HG02798 (cell line): Measurements from ENCODE around the gene KAZN.

ENCODE experiments used
- ATAC-seq: cut with Tn5 transposase; IDR thresholded peaks from one replicate; pipeline ENCODE4 v1.9.1; 2021; ENCODE audit warnings: mild to moderate bottlenecking; ENCODE audit not compliant: unreplicated experiment, poor library complexity

Gene KAZN

DNA sequence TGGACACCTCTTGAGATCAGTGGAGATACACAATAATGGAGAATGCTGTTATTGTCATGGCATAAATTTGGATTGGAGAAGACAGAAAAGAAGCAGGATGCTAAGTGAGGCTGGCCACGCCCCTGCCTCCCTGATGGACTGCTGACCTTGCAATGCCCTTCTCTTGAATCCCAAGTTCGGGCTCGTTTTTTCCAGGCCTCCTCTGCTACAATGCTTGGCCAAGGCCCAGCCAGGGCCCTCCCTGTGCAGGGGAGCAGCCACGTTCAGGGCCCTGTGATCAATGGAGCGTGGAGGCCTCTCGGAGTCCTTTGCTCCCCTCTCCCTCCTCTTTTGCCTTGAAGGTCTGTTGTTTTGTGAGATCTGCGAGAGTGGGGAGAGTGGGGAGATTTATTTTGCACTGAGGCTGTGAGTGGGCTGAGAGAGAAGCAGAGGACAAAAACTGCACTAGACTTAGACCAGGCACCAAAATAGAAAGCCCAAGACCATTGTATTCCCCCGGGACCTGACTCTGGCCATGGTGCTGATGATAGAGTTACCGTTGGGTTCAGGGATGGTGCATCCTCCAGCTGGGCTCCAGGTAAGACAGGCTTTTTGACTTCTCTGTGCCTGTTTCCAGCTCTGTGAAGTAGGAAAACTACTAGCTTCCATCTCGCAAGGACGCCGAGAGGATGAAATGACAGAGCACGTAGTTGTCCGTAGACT lies 268.6 kb downstream of the KAZN start:
- no peak for ATAC-seq

- no peak for ATAC-seq
These were observed 270.7 kb downstream of the KAZN start for GRCh38 chr1:14869187-14869586.

DNA sequence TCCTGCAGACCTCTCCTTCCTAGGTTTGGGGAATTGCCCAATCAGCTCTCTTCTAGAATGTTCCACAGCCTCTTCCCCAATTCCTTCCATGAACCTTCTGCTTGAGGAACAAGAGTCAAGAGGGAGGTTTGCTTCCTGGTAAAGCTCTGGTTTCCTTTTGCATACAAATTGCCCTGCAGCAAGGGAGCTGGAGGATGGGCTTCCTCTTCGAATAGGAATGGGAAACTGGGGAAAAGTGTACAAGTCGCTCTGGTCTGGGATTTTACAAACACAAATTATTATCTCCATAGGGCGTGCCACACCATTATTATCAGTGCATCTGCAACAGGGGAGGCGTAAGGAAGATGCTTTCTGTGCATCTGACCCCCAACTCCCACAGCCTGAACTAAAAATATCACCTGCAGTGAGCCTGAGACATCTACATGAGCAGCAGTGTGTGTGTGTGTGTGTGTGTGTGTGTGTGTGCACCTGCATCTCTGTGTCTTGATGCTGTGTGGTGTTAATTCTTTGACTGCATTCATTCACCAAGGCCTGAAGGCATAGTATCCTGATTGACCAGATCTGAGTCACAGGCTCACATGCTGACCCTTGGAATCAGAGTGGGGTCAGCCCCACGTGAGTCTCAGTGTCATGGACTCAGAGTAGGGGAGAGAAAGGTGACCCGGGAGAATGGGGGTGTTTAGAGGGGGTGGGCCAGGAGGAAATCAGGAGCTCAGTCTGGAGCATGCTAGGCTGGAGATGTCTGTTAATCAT lies 272.9 kb downstream of the KAZN start:
- no peak for ATAC-seq

- no peak for ATAC-seq
These were observed 274.3 kb downstream of the KAZN start for GRCh38 chr1:14872762-14873161.

DNA sequence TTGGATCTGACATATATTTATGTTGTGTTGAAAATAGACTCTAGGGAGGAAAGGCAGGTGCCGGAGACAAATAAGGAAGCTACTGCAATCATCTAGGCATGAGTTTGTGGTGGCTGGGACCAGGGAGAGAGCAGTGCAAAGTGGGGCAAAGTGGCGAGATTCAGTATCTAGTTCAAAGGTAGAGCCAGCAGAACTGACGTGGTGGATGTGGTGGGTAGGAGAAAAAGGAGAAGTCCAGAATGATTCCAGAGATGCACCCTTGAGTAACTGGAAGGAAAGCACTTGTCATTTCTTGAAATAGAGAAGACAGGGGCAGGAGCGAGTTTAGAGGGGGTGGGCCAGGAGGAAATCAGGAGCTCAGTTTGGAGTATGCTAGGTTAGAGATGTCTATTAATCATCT lies 275.2 kb downstream of the KAZN start:
- no peak for ATAC-seq

DNA sequence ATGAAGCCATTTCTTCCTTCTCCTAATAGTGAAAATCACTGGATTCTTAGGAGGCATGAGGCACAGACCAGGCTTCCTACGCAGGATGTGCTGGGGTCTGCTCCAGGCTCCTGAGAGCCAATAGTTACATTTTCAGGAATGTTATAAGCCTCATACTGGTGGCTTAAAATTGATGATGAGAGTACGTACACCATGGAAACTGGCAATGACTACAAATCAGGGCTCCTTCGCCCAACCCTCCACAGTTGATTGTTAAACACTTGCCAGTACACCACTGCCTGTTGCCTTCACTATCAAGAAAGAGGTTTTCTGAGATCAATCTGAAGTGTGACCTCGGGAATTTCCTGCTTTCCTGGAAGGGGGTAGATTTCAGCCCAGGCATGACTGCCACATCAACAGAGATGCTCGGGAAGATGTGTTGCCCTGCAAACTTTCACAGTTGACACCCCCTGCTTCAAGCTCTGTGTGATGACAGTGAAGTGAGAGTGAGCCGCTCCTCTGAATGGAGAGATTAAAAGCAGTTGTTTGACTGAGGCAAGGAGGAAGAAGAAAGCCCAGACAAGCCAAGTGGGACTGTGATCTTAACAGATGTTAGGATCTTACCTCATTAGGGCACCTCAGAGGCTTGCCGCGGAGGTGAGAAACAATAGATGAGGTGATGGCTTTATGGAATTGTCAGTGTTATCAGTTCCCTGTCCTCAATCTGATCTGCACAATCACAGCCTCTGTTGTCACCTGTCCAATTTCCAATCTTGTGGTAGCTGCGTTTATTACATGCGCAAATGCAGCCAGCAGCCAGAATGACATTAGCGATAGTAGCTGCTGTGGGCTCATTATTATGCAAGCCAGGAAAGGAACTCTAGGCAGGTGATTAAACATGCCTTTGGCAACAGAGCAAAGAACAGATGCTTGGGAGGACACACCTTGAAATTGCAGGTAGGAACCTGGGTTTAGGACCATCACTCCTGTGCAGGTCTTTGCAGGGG lies 277.3 kb downstream of the KAZN start:
- ATAC-seq = no peak

DNA sequence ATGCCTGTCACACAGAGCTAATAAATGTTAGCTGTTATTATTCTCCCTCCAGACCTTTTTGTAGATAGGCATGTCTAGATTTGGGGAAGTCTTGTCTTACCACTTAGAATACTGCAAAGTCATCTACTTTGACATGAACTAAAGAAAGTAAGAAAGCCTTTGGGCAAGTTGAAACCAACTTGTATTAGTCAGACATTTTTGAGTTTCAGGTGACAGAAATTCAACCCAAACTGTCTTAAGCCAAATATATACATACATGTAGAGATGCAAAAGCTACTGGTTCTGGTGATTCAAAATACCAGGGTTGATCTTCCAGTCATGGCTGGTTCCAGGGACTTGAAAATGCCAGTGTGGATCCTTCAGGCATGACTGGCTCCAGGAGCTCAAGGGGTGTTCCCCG lies 278.3 kb downstream of the KAZN start:
- ATAC-seq = no peak

- ATAC-seq = no peak
These were observed 278.7 kb downstream of the KAZN start for GRCh38 chr1:14877224-14877623.

- ATAC-seq = no peak
These were observed 279.6 kb downstream of the KAZN start for GRCh38 chr1:14878124-14878523.

GRCh38 chr1:14878951-14879350 lies 280.5 kb downstream of the KAZN start:
- no peak for ATAC-seq

DNA sequence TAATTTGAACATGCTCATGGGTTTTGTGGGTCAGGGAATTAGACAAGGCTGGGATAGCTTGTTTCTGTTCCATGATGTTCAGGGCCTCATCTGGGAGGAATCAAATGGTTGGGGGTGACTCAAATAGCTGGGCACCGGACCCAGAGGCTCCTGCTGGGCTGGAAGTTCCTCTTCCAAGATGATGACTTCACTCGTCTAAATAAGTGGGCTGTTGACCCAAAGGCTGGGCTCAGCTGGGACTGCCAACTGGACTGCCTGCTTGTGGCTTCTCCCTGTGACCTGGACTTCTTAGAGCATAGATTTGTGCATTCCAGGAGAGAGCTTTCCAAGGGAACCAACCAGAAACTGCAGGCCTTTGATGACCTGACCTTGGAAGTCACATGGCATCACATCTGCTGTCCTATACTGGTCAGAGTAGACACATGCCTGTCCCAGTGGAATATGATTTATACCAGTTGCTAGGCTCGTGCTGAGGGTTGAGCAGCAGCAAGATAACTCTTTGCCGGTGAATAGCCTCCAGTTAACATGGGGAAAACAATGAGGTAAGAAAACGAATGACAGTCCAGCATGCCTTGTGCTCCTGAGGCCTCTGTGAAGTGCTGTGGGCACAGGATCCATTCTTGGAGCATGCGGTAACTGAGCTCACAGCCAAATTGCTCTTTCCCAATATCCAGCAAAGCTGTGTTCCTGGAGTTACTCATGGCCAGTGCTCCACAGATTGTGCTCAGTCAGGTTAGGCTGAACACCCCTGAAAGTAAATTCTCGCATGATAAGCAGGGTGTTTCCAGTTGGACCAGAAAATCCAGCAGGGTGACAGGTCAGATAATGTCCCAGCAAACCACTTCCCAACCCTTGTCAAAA lies 282.2 kb downstream of the KAZN start:
- no peak for ATAC-seq

DNA sequence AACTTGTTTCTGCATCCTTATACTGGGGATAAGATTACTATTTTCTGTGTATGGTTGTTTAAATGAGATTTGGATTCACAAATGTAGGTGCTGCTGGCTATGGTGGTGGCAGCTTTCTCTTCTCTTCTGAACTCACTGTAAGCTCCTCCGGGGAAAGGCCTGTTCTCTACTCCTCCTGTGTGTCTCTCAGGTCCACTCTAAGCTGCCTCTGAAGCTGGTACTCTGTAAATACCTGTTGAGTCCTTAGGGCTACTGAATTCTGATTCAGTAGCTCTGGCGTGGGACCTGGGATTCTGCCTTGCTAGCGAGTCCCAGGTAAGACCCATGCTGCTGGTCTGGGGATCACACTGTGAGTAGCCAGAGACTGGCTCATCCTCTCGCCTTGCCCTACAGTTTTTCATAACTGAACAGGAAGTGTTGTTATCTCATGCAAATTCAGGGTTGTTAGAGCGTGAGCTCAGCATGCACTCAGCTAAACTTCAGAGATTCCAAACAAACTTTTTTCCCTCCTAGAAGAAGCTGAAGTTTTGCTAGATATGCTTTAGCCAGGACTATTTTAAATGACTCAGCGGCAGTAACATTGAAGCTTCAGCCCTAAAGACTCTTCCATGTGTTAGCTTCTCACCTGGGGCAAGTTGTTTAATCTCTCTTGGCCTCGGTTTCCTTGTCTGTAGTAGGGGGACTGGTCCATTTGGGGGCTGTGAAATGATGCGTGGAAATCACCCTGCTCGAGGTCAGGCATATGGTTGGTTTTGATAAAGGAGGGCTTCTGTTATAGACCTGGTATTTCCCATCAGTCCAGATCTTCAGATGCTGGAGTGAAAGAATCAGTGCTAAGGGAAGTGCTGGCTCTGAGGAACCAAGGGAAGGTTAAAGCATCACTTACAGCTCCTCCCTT lies 283.5 kb downstream of the KAZN start:
- ATAC-seq = peak; percentile 57

- no peak for ATAC-seq
These were observed 286.2 kb downstream of the KAZN start for GRCh38 chr1:14884614-14885175.

DNA sequence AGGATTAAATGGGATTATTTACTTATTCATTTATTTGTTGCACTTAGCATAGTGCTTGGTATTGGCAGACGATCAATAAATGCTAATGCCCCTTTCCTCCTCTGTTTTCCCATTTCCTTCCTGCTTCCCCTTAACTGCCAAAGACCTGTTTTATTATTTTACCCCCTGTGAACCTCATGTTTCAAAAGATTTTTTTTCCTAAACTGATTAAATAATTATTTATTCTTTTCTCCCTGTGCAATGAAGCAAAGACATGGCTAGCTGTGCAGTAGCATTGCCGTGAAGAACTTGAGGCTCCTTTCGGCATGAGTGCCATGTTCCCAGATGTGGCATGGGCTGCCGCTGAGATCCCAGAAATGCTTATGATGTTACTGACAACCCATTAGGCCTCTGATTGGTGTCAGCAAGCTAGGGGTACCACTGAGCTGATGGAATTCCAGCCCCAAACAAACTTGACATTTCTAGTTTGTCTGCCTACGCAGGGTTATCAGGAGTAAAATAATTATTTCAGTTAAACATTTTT lies 288.6 kb downstream of the KAZN start:
- no peak for ATAC-seq

- ATAC-seq = no peak
These were observed 289.4 kb downstream of the KAZN start for GRCh38 chr1:14887764-14888350.

DNA sequence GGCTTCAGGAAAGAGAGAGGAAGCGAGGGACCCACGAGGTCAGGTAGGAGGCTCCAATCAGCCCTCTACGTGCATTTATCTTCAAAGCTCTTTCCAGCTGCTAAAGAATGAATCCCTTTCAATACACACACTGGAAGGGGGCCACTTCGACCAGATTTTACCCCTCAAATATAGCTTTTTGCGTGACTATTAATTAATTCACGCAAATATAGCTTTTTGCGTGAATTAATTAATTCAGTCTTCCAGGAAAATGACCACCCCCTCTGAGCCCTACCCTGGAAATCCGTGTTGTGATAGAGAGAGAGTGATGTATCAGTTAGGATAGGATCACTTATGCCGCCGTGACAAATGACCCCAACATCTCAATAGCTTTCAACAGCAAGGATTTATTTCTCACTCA lies 289.9 kb downstream of the KAZN start:
- no peak for ATAC-seq

GRCh38 chr1:14889825-14890440 lies 291.4 kb downstream of the KAZN start:
- no peak for ATAC-seq

DNA sequence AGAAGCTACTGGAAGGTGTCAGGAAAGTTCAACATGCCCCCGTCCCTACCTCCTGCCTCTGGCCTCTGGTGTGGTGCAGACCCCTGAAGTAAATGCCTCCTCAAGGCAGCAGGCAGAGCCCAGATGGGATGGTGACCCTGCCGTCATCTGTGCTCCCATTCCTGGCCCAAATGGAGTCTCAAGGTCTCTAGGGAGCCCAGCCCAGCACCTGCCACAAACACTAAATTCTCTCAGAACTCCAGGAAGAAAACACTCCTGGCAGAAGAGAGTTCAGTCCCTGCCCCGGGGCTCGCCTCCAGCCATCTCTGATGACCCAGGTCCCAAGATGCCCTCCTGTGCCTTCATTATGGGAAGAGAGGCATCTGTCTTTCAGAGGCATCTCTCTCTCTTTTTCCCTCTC lies 293.5 kb downstream of the KAZN start:
- ATAC-seq = no peak
